Smooth muscle cell (in vitro differentiated cells): Measurements from ENCODE around the gene BCL2. TPM values are rescaled to one million over a fixed set of nuclear protein-coding genes. Genes with fewer than 3 reads are reported as not detected.

ENCODE experiments used
- DNase-seq: peaks from one replicate; lab custom pipeline; 2025; ENCODE audit not compliant: unreplicated experiment; lab: John Stamatoyannopoulos, UW
- H2AFZ ChIP-seq: fragments of 200-600 bp; sonication (generic); 2 replicates; pipeline ENCODE4 v1.6.0; 2016; ENCODE audit warnings: antibody characterized with exemption, low read depth, mild to moderate bottlenecking
- H3F3A ChIP-seq: fragments of 200-600 bp; sonication (generic); 2 replicates; pipeline ENCODE4 v1.6.0; 2017; ENCODE audit warnings: antibody characterized with exemption, low read depth
- H3K27ac ChIP-seq: fragments of 200-600 bp; sonication (generic); 2 replicates; pipeline ENCODE4 v1.5.1; 2016; ENCODE audit warnings: low read depth, mild to moderate bottlenecking
- H3K27me3 ChIP-seq: fragments of 200-600 bp; sonication (generic); 2 replicates; pipeline ENCODE4 v1.6.1; 2016; ENCODE audit warnings: low read depth, mild to moderate bottlenecking
- H3K36me3 ChIP-seq: fragments of 200-600 bp; sonication (generic); 2 replicates; pipeline ENCODE4 v1.5.1; 2016; ENCODE audit warnings: low read depth
- H3K4me1 ChIP-seq: fragments of 200-600 bp; sonication (generic); 2 replicates; pipeline ENCODE4 v1.5.1; 2016; ENCODE audit warnings: low read depth
- H3K4me2 ChIP-seq: fragments of 200-600 bp; sonication (generic); 2 replicates; pipeline ENCODE4 v1.6.0; 2016; ENCODE audit warnings: mild to moderate bottlenecking
- H3K4me3 ChIP-seq: fragments of 200-600 bp; sonication (generic); 2 replicates; pipeline ENCODE4 v1.5.1; 2016; ENCODE audit warnings: mild to moderate bottlenecking
- H3K79me2 ChIP-seq: fragments of 200-600 bp; sonication (generic); 2 replicates; pipeline ENCODE4 v1.6.0; 2016; ENCODE audit warnings: low read depth, mild to moderate bottlenecking
- H3K9ac ChIP-seq: fragments of 200-600 bp; sonication (generic); 2 replicates; pipeline ENCODE4 v1.6.0; 2016; ENCODE audit warnings: low read depth
- H3K9me3 ChIP-seq: fragments of 200-600 bp; sonication (generic); replicated peaks from 2 replicates; pipeline ENCODE4 v1.5.1; 2016; ENCODE audit warnings: low read depth
- H4K20me1 ChIP-seq: fragments of 200-600 bp; sonication (generic); 2 replicates; pipeline ENCODE4 v1.6.0; 2016; ENCODE audit warnings: low read depth
- WGBS: methylation state at CpG from one replicate; pipeline ENCODE4 v1.1.7; 2016; ENCODE audit warnings: low lambda C conversion rate; 5-methylcytosine and 5-hydroxymethylcytosine counted together
- polyA plus RNA-seq: library from polyadenylated mRNA; unstranded; fragments of >200 nt; fragmentation: Nextera tagmentation; extraction: Ambion mirVana; gene quantifications from 2 replicates; pipeline ENCODE4 v1.2.1, GENCODE V29; 2016
- total RNA-seq: library from RNA; depleted of rRNA; stranded (reverse); fragments of >200 nt; gene quantifications from 2 replicates; pipeline ENCODE4 v1.2.3, GENCODE V29; 2014
- TF ChIP-seq, protein P1 (sequence below): fragments of 200-600 bp; sonication (generic); IDR thresholded peaks from 2 replicates; pipeline ENCODE4 v1.5.1; 2017; ENCODE audit warnings: borderline replicate concordance, mild to moderate bottlenecking, antibody characterized with exemption; ENCODE audit not compliant: insufficient read depth, poor library complexity, severe bottlenecking

The BCL2 gene
- total and polyA plus RNA-seq, 2 experiments from 2014 or later, result 0.85 TPM; not detected in 1

DNA sequence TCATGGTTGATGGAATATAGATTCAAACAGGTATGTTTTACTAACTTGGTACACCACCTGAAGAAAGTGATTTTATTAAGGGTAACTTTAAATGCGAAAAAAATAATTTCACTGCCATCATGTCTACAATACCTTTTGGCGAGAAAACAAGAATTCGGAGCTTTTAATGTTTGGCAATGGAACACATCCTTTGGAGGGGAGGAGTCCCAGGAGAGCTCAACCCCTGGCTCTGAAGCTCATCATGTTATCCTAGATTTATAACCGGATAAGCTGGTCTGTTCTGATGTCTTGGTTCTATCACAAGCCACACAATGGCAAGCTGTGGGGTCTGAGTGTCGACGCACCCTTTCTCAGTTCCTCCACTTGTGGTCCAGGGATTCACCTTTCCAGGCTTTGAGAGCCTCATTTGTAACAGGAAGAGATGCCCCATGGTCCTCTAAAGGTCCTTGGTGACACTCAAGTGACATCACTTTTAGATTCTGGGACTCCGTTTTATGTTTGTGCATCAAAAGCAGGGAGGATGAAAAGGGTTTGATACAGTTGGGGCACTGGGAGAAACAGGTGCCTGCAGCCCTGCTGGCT, 172.7 kb downstream of the BCL2 start:
- Histone ChIP-seq H3K4me3 (no peak overlapping the region), H3K4me1 (no peaks in the 10 kb centered on the region), H4K20me1 (no peaks in the 10 kb centered on the region), H3K27ac (no peak overlapping the region), H3K36me3 (no peaks in the 10 kb centered on the region), H3K9me3 (no peaks in the 10 kb centered on the region), H3K27me3 (peaks cover 4% of the 10 kb centered on the region), H3K79me2 (no peaks in the 10 kb centered on the region), H3F3A (no peaks in the 10 kb centered on the region), H2AFZ (no peak overlapping the region), H3K9ac (no peak overlapping the region), H3K4me2 (no peak overlapping the region)
- TF ChIP-seq, protein P1, sequence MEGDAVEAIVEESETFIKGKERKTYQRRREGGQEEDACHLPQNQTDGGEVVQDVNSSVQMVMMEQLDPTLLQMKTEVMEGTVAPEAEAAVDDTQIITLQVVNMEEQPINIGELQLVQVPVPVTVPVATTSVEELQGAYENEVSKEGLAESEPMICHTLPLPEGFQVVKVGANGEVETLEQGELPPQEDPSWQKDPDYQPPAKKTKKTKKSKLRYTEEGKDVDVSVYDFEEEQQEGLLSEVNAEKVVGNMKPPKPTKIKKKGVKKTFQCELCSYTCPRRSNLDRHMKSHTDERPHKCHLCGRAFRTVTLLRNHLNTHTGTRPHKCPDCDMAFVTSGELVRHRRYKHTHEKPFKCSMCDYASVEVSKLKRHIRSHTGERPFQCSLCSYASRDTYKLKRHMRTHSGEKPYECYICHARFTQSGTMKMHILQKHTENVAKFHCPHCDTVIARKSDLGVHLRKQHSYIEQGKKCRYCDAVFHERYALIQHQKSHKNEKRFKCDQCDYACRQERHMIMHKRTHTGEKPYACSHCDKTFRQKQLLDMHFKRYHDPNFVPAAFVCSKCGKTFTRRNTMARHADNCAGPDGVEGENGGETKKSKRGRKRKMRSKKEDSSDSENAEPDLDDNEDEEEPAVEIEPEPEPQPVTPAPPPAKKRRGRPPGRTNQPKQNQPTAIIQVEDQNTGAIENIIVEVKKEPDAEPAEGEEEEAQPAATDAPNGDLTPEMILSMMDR, result no peak
- DNase-seq, result no peak
- 94% methylated on average over 7 of the region's 7 CpGs for WGBS

GRCh38 chr18:63145851-63146555, 173.6 kb downstream of the BCL2 start:
- Histone ChIP-seq H3K4me3 (no peak overlapping the region), H3K9me3 (no peaks in the 10 kb centered on the region), H3K36me3 (no peaks in the 10 kb centered on the region), H3K79me2 (no peaks in the 10 kb centered on the region), H3K9ac (no peak overlapping the region), H3K27me3 (no peaks in the 10 kb centered on the region), H3K4me2 (no peak overlapping the region), H2AFZ (no peak overlapping the region), H3K4me1 (no peaks in the 10 kb centered on the region), H4K20me1 (no peaks in the 10 kb centered on the region), H3K27ac (no peak overlapping the region), H3F3A (no peaks in the 10 kb centered on the region)
- TF ChIP-seq, protein P1, result no peak
- DNase-seq, result no peak
- 90% methylated on average over 18 of the region's 18 CpGs for WGBS

DNA sequence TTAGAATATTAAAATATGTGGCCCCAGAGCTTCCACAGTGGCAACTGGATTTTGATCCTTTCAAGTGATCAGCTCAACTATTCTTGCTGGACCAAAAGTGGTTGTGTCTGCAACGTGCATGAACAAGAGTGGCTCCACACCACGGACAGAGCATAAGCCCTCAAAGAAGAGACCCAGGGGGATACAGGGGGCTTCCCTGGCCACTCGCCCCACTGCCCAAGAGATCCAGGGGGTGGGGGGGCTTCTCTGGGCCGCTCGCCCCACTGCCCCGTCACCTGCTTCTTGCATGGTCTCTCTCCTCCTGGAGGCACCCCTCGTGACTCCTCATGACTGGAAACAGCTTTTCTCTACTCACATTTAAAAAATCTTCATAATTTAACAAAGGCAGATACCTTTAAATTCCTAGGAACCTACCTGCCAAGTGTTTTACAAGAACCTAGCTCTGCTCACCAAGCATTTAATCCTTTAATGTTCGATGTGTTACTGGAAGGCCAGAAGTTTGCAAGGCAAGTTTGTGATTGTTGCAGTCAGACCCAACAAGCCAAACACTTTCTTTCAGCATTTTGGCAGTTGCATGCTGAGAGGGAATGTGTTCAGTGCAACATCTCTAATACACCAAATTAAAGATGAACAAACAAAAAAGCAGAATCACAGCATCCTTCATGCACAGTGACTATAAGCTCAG, 174.3 kb downstream of the BCL2 start:
- Histone ChIP-seq H3K4me3 (no peak overlapping the region), H3K36me3 (no peaks in the 10 kb centered on the region), H3F3A (no peaks in the 10 kb centered on the region), H4K20me1 (no peaks in the 10 kb centered on the region), H3K4me2 (no peak overlapping the region), H3K9me3 (no peaks in the 10 kb centered on the region), H2AFZ (no peak overlapping the region), H3K27ac (no peak overlapping the region), H3K27me3 (no peaks in the 10 kb centered on the region), H3K4me1 (no peaks in the 10 kb centered on the region), H3K79me2 (no peaks in the 10 kb centered on the region), H3K9ac (no peak overlapping the region)
- DNase-seq, result no peak
- 98% methylated on average over 8 of the region's 8 CpGs for WGBS
- TF ChIP-seq, protein P1, result no peak
